Left kidney (tissue), 2 donors: ENCODE measurements around the gene PRDM12. TPM values are rescaled to one million over a fixed set of nuclear protein-coding genes. Genes with fewer than 3 reads are reported as not detected.

ENCODE experiments used
- DNase-seq: peaks from one replicate; pipeline ENCODE4 v3.0.0-alpha.2; 2013
- polyA plus RNA-seq: library from polyadenylated mRNA; unstranded; fragments of 120-200 nt; gene quantifications from one replicate; pipeline ENCODE4 v1.2.1, GENCODE V29; 2013; ENCODE audit not compliant: insufficient read length

Gene PRDM12
- polyA plus RNA-seq, 1 donor, result not detected

GRCh38 chr9:130689937-130690700, 25.7 kb downstream of the PRDM12 start:
- peak; percentile 71 for DNase-seq

- peak; percentile 55 for DNase-seq
These were observed 27.9 kb downstream of the PRDM12 start for GRCh38 chr9:130692321-130692720.

GRCh38 chr9:130693101-130693425, 28.7 kb downstream of the PRDM12 start:
- no peak for DNase-seq

GRCh38 chr9:130693426-130694191, 29.2 kb downstream of the PRDM12 start, which contains the start of gene EXOSC2:
EXOSC2 (plus strand) TSS chr9:130693780; CDS start chr9:130693792, 12 bp downstream.
- peak; percentile 98 for DNase-seq

- DNase-seq, result no peak
These were observed 29.8 kb downstream of the PRDM12 start for GRCh38 chr9:130694205-130694604.

- DNase-seq, result no peak
These were observed 31.8 kb downstream of the PRDM12 start for GRCh38 chr9:130696139-130696650.

GRCh38 chr9:130696996-130697395, 32.6 kb downstream of the PRDM12 start:
- no peak for DNase-seq

GRCh38 chr9:130698514-130698913, 34.1 kb downstream of the PRDM12 start:
- DNase-seq, result no peak

- no peak for DNase-seq
These were observed 34.7 kb downstream of the PRDM12 start for GRCh38 chr9:130699047-130699446.

GRCh38 chr9:130701059-130702022, 36.9 kb downstream of the PRDM12 start:
- DNase-seq, result peak; percentile 73

GRCh38 chr9:130703501-130703900, 39.1 kb downstream of the PRDM12 start:
- no peak for DNase-seq

- DNase-seq, result peak; percentile 70
These were observed 43.0 kb downstream of the PRDM12 start for GRCh38 chr9:130707225-130707976.

GRCh38 chr9:130710822-130711352, 46.5 kb downstream of the PRDM12 start:
- no peak for DNase-seq

GRCh38 chr9:130711469-130711868, 47.1 kb downstream of the PRDM12 start:
- DNase-seq, result no peak

- peak; percentile 96 for DNase-seq
These were observed 48.3 kb downstream of the PRDM12 start for GRCh38 chr9:130712564-130713285.

- DNase-seq, result no peak
These were observed 49.0 kb downstream of the PRDM12 start for GRCh38 chr9:130713286-130713960.

GRCh38 chr9:130714586-130715110, 50.3 kb downstream of the PRDM12 start:
- DNase-seq, result no peak

GRCh38 chr9:130715270-130715669, 50.9 kb downstream of the PRDM12 start:
- DNase-seq, result no peak

- no peak for DNase-seq
These were observed 54.2 kb downstream of the PRDM12 start for GRCh38 chr9:130718562-130718961.
